Gastrocnemius medialis (tissue), 4 donors: Measurements from ENCODE around the gene RUNX1.

Experiments used
- POLR2A ChIP-seq, 2 donors: fragments of 450-650 bp; IDR thresholded peaks; one replicate each; pipeline ENCODE4 v1.6.1; 2017; ENCODE audit warnings: antibody characterized with exemption in 2 of 2, mild to moderate bottlenecking in 2 of 2, moderate library complexity in 2 of 2
- TF ChIP-seq, protein P1 (sequence below), 5 experiments: fragments of 450-650 bp in 3 of 5; fragments of 200-600 bp in 2 of 5; sonication (generic) in 2 of 5; IDR thresholded peaks in 4 of 5; conservative IDR thresholded peaks in 1 of 5; 1 replicate in 4 of 5; 2 replicates in 1 of 5; pipeline ENCODE4 v1.5.1; 2016 to 2019; ENCODE audit warnings: antibody characterized with exemption in 5 of 5, mild to moderate bottlenecking in 3 of 5, moderate library complexity in 3 of 5

DNA sequence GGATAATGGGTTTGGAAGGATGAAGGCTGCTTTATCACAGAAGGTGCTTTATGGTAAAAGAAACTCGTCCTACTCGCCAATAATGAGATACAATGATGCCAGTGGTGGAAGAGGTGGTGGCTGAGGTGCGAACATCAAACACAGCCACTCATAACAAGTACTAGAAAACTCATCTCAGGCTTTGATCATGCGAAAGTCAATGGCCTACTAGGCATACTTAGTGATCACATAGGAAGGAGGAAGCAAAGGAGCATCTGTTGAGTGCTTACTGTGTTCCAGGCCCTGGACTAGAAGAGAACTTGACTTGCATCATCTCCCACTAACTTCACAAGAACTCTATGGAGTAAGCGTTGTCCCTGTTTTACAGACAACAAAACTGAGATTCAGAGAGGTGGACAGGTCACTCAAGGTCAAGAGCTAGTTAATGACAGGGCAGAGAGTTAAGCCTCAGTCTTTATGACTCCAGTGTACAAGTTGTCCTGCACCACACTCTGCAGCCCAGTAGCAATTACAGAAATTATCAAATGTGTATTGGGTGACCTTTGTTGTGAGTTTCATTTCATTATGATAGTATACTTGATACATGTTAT is 33.6 kb downstream of the RUNX1 start:
- TF ChIP-seq, protein P1, sequence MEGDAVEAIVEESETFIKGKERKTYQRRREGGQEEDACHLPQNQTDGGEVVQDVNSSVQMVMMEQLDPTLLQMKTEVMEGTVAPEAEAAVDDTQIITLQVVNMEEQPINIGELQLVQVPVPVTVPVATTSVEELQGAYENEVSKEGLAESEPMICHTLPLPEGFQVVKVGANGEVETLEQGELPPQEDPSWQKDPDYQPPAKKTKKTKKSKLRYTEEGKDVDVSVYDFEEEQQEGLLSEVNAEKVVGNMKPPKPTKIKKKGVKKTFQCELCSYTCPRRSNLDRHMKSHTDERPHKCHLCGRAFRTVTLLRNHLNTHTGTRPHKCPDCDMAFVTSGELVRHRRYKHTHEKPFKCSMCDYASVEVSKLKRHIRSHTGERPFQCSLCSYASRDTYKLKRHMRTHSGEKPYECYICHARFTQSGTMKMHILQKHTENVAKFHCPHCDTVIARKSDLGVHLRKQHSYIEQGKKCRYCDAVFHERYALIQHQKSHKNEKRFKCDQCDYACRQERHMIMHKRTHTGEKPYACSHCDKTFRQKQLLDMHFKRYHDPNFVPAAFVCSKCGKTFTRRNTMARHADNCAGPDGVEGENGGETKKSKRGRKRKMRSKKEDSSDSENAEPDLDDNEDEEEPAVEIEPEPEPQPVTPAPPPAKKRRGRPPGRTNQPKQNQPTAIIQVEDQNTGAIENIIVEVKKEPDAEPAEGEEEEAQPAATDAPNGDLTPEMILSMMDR (IDR thresholded peaks at IDR 0.05 in 4 of 5, conservative IDR thresholded peaks at IDR 0.05 in 1 of 5): no peak
- TF ChIP-seq POLR2A (IDR thresholded peaks at IDR 0.05): no peak
